ENCODE measurements around the gene C19orf73. TPM values are rescaled to one million over a fixed set of nuclear protein-coding genes. Genes with fewer than 3 reads are reported as not detected.
A peak's percentile ranks its signal among the peaks of the same experiment; 100 is the strongest.

C19orf73 gene
- total and polyA plus RNA-seq, 9 of the 15 experiments (the other 6 are each of a cell fraction or from before 2014, with no cell fraction given): 0.08 to 7.4 (median 1.4) TPM

DNA sequence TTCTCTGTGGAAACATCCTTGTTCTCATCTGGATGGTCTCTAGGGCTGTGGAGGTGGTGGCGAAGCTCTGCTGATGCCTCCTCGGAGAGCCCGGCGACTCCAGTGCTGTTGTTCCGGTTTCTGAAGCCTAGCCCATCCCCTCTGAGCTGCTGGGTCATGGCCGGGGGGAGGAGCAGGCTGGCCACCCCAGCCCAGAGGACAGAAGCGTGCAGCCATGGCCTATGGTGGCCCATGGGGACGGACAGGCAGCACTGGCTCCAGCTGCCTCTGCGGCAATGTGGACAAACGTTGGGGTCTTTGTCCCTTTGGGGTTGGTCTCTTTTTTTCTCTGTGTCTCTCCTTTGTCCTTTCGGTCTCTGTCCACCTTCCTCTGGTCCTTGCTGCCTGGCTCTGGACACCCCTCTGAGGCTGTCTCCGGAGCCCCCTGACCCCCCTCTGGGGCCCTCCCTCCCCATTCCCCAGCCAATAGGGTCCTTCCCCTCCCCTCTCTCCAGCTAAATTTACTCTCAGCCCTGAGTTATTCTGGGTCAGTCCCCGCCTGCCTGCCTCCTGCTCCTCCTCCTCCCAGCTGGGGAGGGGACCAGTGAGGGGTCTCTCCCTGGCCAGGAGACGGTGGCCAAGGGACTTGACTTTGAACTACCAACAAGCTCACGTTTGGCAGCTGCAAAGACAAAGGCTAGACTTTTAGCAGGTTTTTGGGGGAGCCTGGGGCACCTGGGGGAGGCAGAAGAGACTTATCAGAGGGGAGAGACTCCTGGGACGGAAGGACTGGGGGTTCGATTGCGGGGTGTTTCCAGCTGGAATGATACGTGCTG lies 36.3 kb upstream of the C19orf73 start, which contains the start of gene HRC (continued):
- TF ChIP-seq, protein P1, sequence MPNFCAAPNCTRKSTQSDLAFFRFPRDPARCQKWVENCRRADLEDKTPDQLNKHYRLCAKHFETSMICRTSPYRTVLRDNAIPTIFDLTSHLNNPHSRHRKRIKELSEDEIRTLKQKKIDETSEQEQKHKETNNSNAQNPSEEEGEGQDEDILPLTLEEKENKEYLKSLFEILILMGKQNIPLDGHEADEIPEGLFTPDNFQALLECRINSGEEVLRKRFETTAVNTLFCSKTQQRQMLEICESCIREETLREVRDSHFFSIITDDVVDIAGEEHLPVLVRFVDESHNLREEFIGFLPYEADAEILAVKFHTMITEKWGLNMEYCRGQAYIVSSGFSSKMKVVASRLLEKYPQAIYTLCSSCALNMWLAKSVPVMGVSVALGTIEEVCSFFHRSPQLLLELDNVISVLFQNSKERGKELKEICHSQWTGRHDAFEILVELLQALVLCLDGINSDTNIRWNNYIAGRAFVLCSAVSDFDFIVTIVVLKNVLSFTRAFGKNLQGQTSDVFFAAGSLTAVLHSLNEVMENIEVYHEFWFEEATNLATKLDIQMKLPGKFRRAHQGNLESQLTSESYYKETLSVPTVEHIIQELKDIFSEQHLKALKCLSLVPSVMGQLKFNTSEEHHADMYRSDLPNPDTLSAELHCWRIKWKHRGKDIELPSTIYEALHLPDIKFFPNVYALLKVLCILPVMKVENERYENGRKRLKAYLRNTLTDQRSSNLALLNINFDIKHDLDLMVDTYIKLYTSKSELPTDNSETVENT (CRISPR knock-in tag; IDR thresholded peaks at IDR 0.05): 0 out of 2 replicates have a peak, but pooled peaks have one; percentile 15
- TF ChIP-seq SUPT5H (IDR thresholded peaks at IDR 0.05) (peak; percentile 87), ZFP36 (IDR thresholded peaks at IDR 0.05; ENCODE audit: low read depth, low read length, partially characterized antibody) (peak; percentile 1), MXI1 (IDR thresholded peaks at IDR 0.05; ENCODE audit: low read depth, low read length) (0 out of 2 replicates have a peak, but pooled peaks have one; percentile 14), RNF2 (IDR thresholded peaks at IDR 0.05) (peak; percentile 73), ZNF263 (CRISPR knock-in tag; IDR thresholded peaks at IDR 0.05; ENCODE audit: borderline replicate concordance) (no peak), ZNF75A (CRISPR knock-in tag; IDR thresholded peaks at IDR 0.05) (no peak), IRF9 (tag; IDR thresholded peaks at IDR 0.05) (0 out of 2 replicates have a peak, but pooled peaks have one; percentile 34), HDAC1 (IDR thresholded peaks at IDR 0.05) (peak in 1 of 2 experiments; percentile 74; a peak in 2 of 4 replicates), ZNF12 (CRISPR knock-in tag; IDR thresholded peaks at IDR 0.05) (no peak), MTA1 (IDR thresholded peaks at IDR 0.05; ENCODE audit: borderline replicate concordance) (peak; percentile 76), GTF2E2 (tag; IDR thresholded peaks at IDR 0.05) (peak; percentile 21; the same call in 1 of the 2 replicates), BHLHE40 (IDR thresholded peaks at IDR 0.05; ENCODE audit: low read length) (peak; percentile 83), MAFG (tag; conservative IDR thresholded peaks at IDR 0.05) (peak; percentile 56)
- TF ChIP-seq, protein P2, sequence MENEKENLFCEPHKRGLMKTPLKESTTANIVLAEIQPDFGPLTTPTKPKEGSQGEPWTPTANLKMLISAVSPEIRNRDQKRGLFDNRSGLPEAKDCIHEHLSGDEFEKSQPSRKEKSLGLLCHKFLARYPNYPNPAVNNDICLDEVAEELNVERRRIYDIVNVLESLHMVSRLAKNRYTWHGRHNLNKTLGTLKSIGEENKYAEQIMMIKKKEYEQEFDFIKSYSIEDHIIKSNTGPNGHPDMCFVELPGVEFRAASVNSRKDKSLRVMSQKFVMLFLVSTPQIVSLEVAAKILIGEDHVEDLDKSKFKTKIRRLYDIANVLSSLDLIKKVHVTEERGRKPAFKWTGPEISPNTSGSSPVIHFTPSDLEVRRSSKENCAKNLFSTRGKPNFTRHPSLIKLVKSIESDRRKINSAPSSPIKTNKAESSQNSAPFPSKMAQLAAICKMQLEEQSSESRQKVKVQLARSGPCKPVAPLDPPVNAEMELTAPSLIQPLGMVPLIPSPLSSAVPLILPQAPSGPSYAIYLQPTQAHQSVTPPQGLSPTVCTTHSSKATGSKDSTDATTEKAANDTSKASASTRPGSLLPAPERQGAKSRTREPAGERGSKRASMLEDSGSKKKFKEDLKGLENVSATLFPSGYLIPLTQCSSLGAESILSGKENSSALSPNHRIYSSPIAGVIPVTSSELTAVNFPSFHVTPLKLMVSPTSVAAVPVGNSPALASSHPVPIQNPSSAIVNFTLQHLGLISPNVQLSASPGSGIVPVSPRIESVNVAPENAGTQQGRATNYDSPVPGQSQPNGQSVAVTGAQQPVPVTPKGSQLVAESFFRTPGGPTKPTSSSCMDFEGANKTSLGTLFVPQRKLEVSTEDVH (IDR thresholded peaks at IDR 0.05; ENCODE audit: low read depth, partially characterized antibody): no peak
- TF ChIP-seq, protein P3, sequence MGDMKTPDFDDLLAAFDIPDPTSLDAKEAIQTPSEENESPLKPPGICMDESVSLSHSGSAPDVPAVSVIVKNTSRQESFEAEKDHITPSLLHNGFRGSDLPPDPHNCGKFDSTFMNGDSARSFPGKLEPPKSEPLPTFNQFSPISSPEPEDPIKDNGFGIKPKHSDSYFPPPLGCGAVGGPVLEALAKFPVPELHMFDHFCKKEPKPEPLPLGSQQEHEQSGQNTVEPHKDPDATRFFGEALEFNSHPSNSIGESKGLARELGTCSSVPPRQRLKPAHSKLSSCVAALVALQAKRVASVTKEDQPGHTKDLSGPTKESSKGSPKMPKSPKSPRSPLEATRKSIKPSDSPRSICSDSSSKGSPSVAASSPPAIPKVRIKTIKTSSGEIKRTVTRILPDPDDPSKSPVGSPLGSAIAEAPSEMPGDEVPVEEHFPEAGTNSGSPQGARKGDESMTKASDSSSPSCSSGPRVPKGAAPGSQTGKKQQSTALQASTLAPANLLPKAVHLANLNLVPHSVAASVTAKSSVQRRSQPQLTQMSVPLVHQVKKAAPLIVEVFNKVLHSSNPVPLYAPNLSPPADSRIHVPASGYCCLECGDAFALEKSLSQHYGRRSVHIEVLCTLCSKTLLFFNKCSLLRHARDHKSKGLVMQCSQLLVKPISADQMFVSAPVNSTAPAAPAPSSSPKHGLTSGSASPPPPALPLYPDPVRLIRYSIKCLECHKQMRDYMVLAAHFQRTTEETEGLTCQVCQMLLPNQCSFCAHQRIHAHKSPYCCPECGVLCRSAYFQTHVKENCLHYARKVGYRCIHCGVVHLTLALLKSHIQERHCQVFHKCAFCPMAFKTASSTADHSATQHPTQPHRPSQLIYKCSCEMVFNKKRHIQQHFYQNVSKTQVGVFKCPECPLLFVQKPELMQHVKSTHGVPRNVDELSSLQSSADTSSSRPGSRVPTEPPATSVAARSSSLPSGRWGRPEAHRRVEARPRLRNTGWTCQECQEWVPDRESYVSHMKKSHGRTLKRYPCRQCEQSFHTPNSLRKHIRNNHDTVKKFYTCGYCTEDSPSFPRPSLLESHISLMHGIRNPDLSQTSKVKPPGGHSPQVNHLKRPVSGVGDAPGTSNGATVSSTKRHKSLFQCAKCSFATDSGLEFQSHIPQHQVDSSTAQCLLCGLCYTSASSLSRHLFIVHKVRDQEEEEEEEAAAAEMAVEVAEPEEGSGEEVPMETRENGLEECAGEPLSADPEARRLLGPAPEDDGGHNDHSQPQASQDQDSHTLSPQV (IDR thresholded peaks at IDR 0.05): peak; percentile 17; the same call in 1 of the 2 replicates

Measured in K562 (cell line).